Natural killer cell (primary cell): ENCODE measurements around the gene RALGPS1. TPM values are rescaled to one million over a fixed set of nuclear protein-coding genes. Genes with fewer than 3 reads are reported as not detected.

Source experiments
- ATAC-seq, 3 donors: fragments of 150-1000 bp in 2 of 3; fragments of 200-7000 bp in 1 of 3; cut with Tn5 transposase; 1 replicate in 1 of 3; 2 replicates in 2 of 3; pipeline ENCODE4 v1.10.0; 2021; ENCODE audit warnings: mild to moderate bottlenecking in 2 of 3, moderate library complexity in 2 of 3
- DNase-seq, 2 donors: peaks; one replicate each; pipeline versions ENCODE4 v3.0.0 to v3.0.0-alpha.2; 2013 to 2021; ENCODE audit warnings: mixed read lengths in 1 of 2
- H3K27ac ChIP-seq: one replicate; pipeline ENCODE4 v1.5.1; 2013; ENCODE audit warnings: mild to moderate bottlenecking, low read length
- H3K27me3 ChIP-seq: one replicate; pipeline ENCODE4 v1.6.1; 2013; ENCODE audit warnings: low read length; ENCODE audit not compliant: control insufficient read depth, insufficient read depth
- H3K36me3 ChIP-seq: one replicate; pipeline ENCODE4 v1.6.1; 2013; ENCODE audit warnings: low read length; ENCODE audit not compliant: control insufficient read depth, insufficient read depth
- H3K4me1 ChIP-seq: one replicate; pipeline ENCODE4 v1.6.1; 2013; ENCODE audit warnings: low read length; ENCODE audit not compliant: control insufficient read depth, insufficient read depth
- H3K4me3 ChIP-seq: one replicate; pipeline ENCODE4 v1.5.1; 2013; ENCODE audit warnings: low read length
- H3K9me3 ChIP-seq: one replicate; pipeline ENCODE4 v1.6.1; 2013; ENCODE audit warnings: low read length; ENCODE audit not compliant: control insufficient read depth, insufficient read depth
- H3K27ac Mint-ChIP-seq, 2 donors: one replicate each; pipeline ENCODE4 v1.8.0; 2022; ENCODE audit warnings: mild to moderate bottlenecking in 2 of 2, mixed read lengths in 2 of 2, moderate library complexity in 1 of 2
- H3K27me3 Mint-ChIP-seq, 2 donors: one replicate each; pipeline ENCODE4 v1.8.0; 2022; ENCODE audit warnings: low read depth in 2 of 2, mixed read lengths in 2 of 2
- H3K36me3 Mint-ChIP-seq: one replicate; pipeline ENCODE4 v1.8.0; 2022; ENCODE audit warnings: mixed read lengths
- H3K4me1 Mint-ChIP-seq, 2 donors: one replicate each; pipeline ENCODE4 v1.8.0; 2022; ENCODE audit warnings: mixed read lengths in 2 of 2
- H3K4me3 Mint-ChIP-seq: one replicate; pipeline ENCODE4 v1.8.0; 2022; ENCODE audit warnings: mild to moderate bottlenecking, moderate library complexity, mixed read lengths
- H3K9me3 Mint-ChIP-seq, 2 donors: one replicate each; pipeline ENCODE4 v1.8.0; 2022; ENCODE audit warnings: mixed read lengths in 2 of 2
- WGBS: methylation state at CpG from one replicate; pipeline ENCODE4 v1.1.7; 2013; ENCODE audit warnings: missing lambda C conversion rate; ENCODE audit not compliant: insufficient coverage; 5-methylcytosine and 5-hydroxymethylcytosine counted together
- intact Hi-C: fragments of 100-400 bp; cut with micrococcal nuclease; formaldehyde crosslinking; loops from one replicate; pipeline ENCODE4 v1.14.2; 2022
- total RNA-seq, 4 donors: library from RNA; stranded (reverse); fragments of 120-200 nt in 1 of 4; gene quantifications; one replicate each; pipeline versions ENCODE4 v1.2.3 to v1.2.4, GENCODE V29; 2013 to 2022
- TF ChIP-seq, protein P1 (sequence below): fragments of 200-600 bp; IDR thresholded peaks from one replicate; pipeline ENCODE4 v1.8.0; 2022; ENCODE audit warnings: antibody characterized with exemption

RALGPS1 gene
- total RNA-seq, 3 donors from 2014 or later (not counting 1 experiment from before 2014, with no cell fraction given) = 11.9 to 21.2 (median 13.2) TPM

- WGBS = 75% methylated on average over 12 of the region's 12 CpGs
- Histone ChIP-seq H3K4me1 (peaks cover 7% of the 10 kb centered on the region), H3K4me3 (no peak overlapping the region), H3K9me3 (no peaks in the 10 kb centered on the region), H3K36me3 (no peaks in the 10 kb centered on the region), H3K27me3 (no peaks in the 10 kb centered on the region), H3K27ac (no peak overlapping the region)
- H3K4me3 Mint-ChIP-seq = no peak overlapping the region
- no peaks in the 10 kb centered on the region for H3K27me3 Mint-ChIP-seq
- no peaks in the 10 kb centered on the region for H3K36me3 Mint-ChIP-seq
- no peak for ATAC-seq
- H3K9me3 Mint-ChIP-seq = no peaks in the 10 kb centered on the region
- TF ChIP-seq, protein P1, sequence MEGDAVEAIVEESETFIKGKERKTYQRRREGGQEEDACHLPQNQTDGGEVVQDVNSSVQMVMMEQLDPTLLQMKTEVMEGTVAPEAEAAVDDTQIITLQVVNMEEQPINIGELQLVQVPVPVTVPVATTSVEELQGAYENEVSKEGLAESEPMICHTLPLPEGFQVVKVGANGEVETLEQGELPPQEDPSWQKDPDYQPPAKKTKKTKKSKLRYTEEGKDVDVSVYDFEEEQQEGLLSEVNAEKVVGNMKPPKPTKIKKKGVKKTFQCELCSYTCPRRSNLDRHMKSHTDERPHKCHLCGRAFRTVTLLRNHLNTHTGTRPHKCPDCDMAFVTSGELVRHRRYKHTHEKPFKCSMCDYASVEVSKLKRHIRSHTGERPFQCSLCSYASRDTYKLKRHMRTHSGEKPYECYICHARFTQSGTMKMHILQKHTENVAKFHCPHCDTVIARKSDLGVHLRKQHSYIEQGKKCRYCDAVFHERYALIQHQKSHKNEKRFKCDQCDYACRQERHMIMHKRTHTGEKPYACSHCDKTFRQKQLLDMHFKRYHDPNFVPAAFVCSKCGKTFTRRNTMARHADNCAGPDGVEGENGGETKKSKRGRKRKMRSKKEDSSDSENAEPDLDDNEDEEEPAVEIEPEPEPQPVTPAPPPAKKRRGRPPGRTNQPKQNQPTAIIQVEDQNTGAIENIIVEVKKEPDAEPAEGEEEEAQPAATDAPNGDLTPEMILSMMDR = no peak
- intact Hi-C loops = no loop called here
- no peaks in the 10 kb centered on the region for H3K4me1 Mint-ChIP-seq
- H3K27ac Mint-ChIP-seq = no peak overlapping the region
- DNase-seq = no peak
These were observed 252.3 kb downstream of the RALGPS1 start for GRCh38 chr9:127166651-127167524.

DNA sequence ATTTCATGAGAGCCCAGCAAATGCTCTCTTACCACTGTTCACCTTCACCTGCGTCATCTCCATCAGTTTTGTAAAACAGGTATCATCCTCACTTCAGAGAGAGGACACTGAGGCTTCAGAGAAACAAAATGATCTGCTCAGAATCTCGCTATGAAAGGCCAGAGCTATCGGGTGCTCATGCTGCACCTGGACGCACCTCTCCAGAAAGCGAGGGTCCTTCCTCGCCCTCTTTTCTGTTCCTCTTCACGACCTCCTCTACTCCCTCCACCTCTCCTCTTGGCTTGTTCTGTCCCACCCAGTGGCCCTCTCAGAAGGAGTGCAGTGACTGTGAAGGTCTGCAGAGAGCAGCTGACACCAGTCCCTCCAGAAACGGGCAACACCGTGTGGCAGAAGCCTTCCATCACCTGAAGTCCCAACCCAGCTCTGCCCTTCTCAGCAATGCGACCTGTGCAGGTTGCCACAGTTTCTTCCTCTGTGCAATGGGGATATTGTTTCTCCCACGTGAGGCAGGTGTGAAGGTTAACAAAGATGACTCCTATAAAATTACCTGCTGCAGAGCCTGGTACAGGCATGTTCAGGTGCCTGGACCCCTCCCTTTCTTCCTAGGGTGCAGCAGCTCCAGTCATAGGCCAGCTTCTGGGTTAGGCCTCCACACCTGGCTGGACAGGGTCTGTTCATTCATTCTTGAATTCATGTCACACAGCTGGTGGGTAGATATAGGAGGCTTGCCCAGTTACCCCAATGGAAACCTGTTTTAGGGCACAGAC is 253.2 kb downstream of the RALGPS1 start:
- no peak for DNase-seq
- WGBS = 89% methylated on average over 11 of the region's 11 CpGs
- Mint-ChIP-seq H3K27me3 (no peaks in the 10 kb centered on the region), H3K9me3 (no peaks in the 10 kb centered on the region), H3K27ac (no peak overlapping the region), H3K4me3 (no peak overlapping the region), H3K36me3 (no peaks in the 10 kb centered on the region), H3K4me1 (no peaks in the 10 kb centered on the region)
- Histone ChIP-seq H3K4me1 (peaks cover 7% of the 10 kb centered on the region), H3K36me3 (no peaks in the 10 kb centered on the region), H3K9me3 (no peaks in the 10 kb centered on the region), H3K27me3 (no peaks in the 10 kb centered on the region), H3K4me3 (no peak overlapping the region), H3K27ac (no peak overlapping the region)
- intact Hi-C loops = no loop called here
- TF ChIP-seq, protein P1 = no peak
- ATAC-seq = no peak

GRCh38 chr9:127168756-127169574 is 254.4 kb downstream of the RALGPS1 start:
- ATAC-seq (no peak), DNase-seq (no peak)
- Mint-ChIP-seq H3K27me3 (no peaks in the 10 kb centered on the region), H3K4me1 (no peaks in the 10 kb centered on the region), H3K27ac (no peak overlapping the region), H3K4me3 (no peak overlapping the region), H3K36me3 (no peaks in the 10 kb centered on the region), H3K9me3 (no peaks in the 10 kb centered on the region)
- Histone ChIP-seq H3K36me3 (no peaks in the 10 kb centered on the region), H3K9me3 (no peaks in the 10 kb centered on the region), H3K4me3 (no peak overlapping the region), H3K27ac (no peak overlapping the region), H3K4me1 (peaks cover 7% of the 10 kb centered on the region), H3K27me3 (no peaks in the 10 kb centered on the region)
- intact Hi-C loops = no loop called here
- TF ChIP-seq, protein P1 = no peak
- 94% methylated on average over 10 of the region's 10 CpGs for WGBS
